KMS-11 (cell line): ENCODE data around the gene RBM10.

Experiments
- H2AFZ ChIP-seq: fragments of 200-600 bp; sonication (generic); 2 replicates; pipeline ENCODE4 v1.6.1; 2016; ENCODE audit warnings: antibody characterized with exemption, mixed run types, low read depth
- H3K27ac ChIP-seq: fragments of 200-600 bp; sonication (generic); 2 replicates; pipeline ENCODE4 v1.6.1; 2016; ENCODE audit warnings: mild to moderate bottlenecking, mixed run types
- H3K27me3 ChIP-seq: fragments of 200-600 bp; sonication (generic); 2 replicates; pipeline ENCODE4 v1.6.1; 2017; ENCODE audit warnings: mild to moderate bottlenecking, low read depth, mixed run types, moderate library complexity; ENCODE audit not compliant: insufficient read depth
- H3K36me3 ChIP-seq: fragments of 200-600 bp; sonication (generic); 2 replicates; pipeline ENCODE4 v1.6.1; 2017; ENCODE audit warnings: mild to moderate bottlenecking, mixed run types; ENCODE audit not compliant: insufficient read depth
- H3K4me1 ChIP-seq: fragments of 200-600 bp; sonication (generic); 2 replicates; pipeline ENCODE4 v1.6.1; 2016; ENCODE audit warnings: mild to moderate bottlenecking, low read depth, mixed run types; ENCODE audit not compliant: poor library complexity, severe bottlenecking
- H3K4me2 ChIP-seq: fragments of 200-600 bp; sonication (generic); 2 replicates; pipeline ENCODE4 v1.7.0; 2016; ENCODE audit warnings: mild to moderate bottlenecking, mixed run types
- H3K4me3 ChIP-seq: fragments of 200-600 bp; sonication (generic); IDR thresholded peaks from 2 replicates; pipeline ENCODE4 v1.6.1; 2017; ENCODE audit warnings: low read depth, low read length, mixed read lengths; ENCODE audit not compliant: insufficient read depth
- H3K79me2 ChIP-seq: fragments of 200-600 bp; sonication (generic); 2 replicates; pipeline ENCODE4 v1.6.1; 2016; ENCODE audit warnings: low read depth, mixed run types; ENCODE audit not compliant: insufficient read depth
- H3K9ac ChIP-seq: fragments of 200-600 bp; sonication (generic); 2 replicates; pipeline ENCODE4 v1.6.1; 2016; ENCODE audit warnings: mild to moderate bottlenecking, mixed run types
- H4K20me1 ChIP-seq: fragments of 200-600 bp; sonication (generic); 2 replicates; pipeline ENCODE4 v1.6.1; 2016; ENCODE audit warnings: mild to moderate bottlenecking, mixed run types; ENCODE audit not compliant: insufficient read depth
- CTCF ChIP-seq: fragments of 200-600 bp; sonication (generic); conservative IDR thresholded peaks from 2 replicates; pipeline ENCODE4 v1.6.1; 2017; ENCODE audit warnings: low read depth, mild to moderate bottlenecking, antibody characterized with exemption, low read length, moderate library complexity, mixed read lengths

Gene RBM10

GRCh38 chrX:47201345-47201944 is 56.4 kb downstream of the RBM10 start:
- Histone ChIP-seq H3K79me2 (peaks cover 19% of the 10 kb centered on the region), H3K36me3 (no peaks in the 10 kb centered on the region; the same call in 1 of the 2 replicates), H3K4me2 (no peak overlapping the region), H3K4me1 (peaks cover 8% of the 10 kb centered on the region), H2AFZ (no peak overlapping the region), H3K27me3 (no peaks in the 10 kb centered on the region), H3K27ac (no peak overlapping the region), H3K4me3 (no peak overlapping the region), H3K9ac (no peak overlapping the region), H4K20me1 (no peaks in the 10 kb centered on the region)
- no peak for TF ChIP-seq CTCF

DNA sequence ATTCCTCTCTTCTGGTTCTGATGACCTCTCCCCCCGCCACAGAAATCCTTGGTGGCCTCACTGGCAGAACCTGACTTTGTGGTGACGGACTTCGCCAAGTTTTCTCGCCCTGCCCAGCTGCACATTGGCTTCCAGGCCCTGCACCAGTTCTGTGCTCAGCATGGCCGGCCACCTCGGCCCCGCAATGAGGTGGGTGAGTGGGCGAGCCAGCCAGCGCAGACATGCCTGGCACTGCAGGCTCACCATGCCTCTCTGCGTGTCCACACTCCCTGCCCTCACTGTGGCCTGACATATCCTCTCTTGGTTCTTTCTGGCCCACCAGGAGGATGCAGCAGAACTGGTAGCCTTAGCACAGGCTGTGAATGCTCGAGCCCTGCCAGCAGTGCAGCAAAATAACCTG is 57.3 kb downstream of the RBM10 start:
- Histone ChIP-seq H3K9ac (no peak overlapping the region), H3K4me2 (no peak overlapping the region), H4K20me1 (no peaks in the 10 kb centered on the region), H3K4me1 (no peaks in the 10 kb centered on the region), H3K27me3 (no peaks in the 10 kb centered on the region), H3K36me3 (no peaks in the 10 kb centered on the region; the same call in 1 of the 2 replicates), H3K79me2 (peaks cover 10% of the 10 kb centered on the region; the same call in 1 of the 2 replicates), H2AFZ (no peak overlapping the region), H3K27ac (no peak overlapping the region), H3K4me3 (no peak overlapping the region)
- TF ChIP-seq CTCF, result no peak

DNA sequence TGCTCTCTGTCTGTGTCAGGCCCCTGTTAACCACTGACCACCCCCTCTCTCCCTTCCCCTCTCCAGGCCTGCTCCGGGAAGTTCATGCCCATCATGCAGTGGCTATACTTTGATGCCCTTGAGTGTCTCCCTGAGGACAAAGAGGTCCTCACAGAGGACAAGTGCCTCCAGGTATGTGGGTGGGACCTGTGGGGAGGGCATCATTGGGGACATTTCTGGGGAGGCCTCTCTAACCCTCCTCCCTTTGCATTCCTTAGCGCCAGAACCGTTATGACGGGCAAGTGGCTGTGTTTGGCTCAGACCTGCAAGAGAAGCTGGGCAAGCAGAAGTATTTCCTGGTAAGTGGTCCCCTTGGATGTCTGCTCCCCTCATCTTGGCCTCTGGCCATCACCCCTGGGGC is 57.9 kb downstream of the RBM10 start:
- Histone ChIP-seq H3K36me3 (no peaks in the 10 kb centered on the region; the same call in 1 of the 2 replicates), H3K9ac (no peak overlapping the region), H3K4me2 (no peak overlapping the region), H3K27ac (no peak overlapping the region), H3K27me3 (no peaks in the 10 kb centered on the region), H3K79me2 (peaks cover 5% of the 10 kb centered on the region; the same call in 1 of the 2 replicates), H3K4me1 (no peaks in the 10 kb centered on the region), H2AFZ (no peak overlapping the region), H4K20me1 (no peaks in the 10 kb centered on the region), H3K4me3 (no peak overlapping the region)
- TF ChIP-seq CTCF, result no peak

GRCh38 chrX:47204970-47205369 is 59.9 kb downstream of the RBM10 start:
- TF ChIP-seq CTCF, result no peak
- H3K36me3 ChIP-seq, result no peaks in the 10 kb centered on the region; the same call in 1 of the 2 replicates
- no peak overlapping the region for H3K27ac ChIP-seq
- no peak overlapping the region for H3K4me3 ChIP-seq
- H2AFZ ChIP-seq, result no peak overlapping the region
- no peaks in the 10 kb centered on the region for H3K79me2 ChIP-seq
- H4K20me1 ChIP-seq, result no peaks in the 10 kb centered on the region
- H3K9ac ChIP-seq, result no peak overlapping the region
- no peaks in the 10 kb centered on the region for H3K27me3 ChIP-seq
- H3K4me2 ChIP-seq, result no peak overlapping the region
- H3K4me1 ChIP-seq, result no peaks in the 10 kb centered on the region
